Body of pancreas (tissue), 4 donors: ENCODE measurements around the gene SLC44A1.

ENCODE experiments used
- CTCF ChIP-seq, 7 experiments: fragments of 450-650 bp in 4 of 7; fragments of 200-600 bp in 3 of 7; sonication (generic) in 3 of 7; IDR thresholded peaks; one replicate each; pipeline ENCODE4 v1.5.1; 2016 to 2019; ENCODE audit warnings: antibody characterized with exemption in 7 of 7
- POLR2A ChIP-seq, 3 donors: fragments of 450-650 bp; IDR thresholded peaks; one replicate each; pipeline ENCODE4 v1.6.1; 2016; ENCODE audit warnings: antibody characterized with exemption in 3 of 3, mild to moderate bottlenecking in 2 of 3

DNA sequence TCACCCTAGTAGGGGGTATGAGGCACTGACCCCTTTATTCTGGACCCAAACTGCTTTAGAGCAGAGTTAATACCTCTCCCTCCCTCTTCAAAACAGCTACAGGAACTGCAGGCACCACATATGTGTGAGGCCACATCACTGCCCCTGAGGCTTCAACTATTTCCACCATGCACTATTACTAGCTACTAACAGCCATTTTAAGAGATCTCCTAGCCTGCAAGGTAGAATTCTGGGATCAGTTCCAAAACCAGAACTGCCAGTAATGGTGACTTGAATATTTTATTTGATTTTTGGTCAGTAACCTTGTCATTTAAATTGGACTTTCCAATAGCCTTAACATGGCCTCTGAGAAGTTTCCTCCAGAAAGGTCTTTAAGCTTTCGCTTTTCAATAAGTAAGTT is 148.1 kb downstream of the SLC44A1 start:
- TF ChIP-seq CTCF (IDR thresholded peaks at IDR 0.05), result no peak
- no peak for TF ChIP-seq POLR2A (IDR thresholded peaks at IDR 0.05)
